ENCODE measurements around the gene MBD5.
A peak's percentile ranks its signal among the peaks of the same experiment; 100 is the strongest.

The MBD5 gene

GRCh38 chr2:148490840-148491439 lies 470.0 kb downstream of the MBD5 start:
- DNase-seq, result no peak

- DNase-seq, result no peak
These were observed 473.1 kb downstream of the MBD5 start for GRCh38 chr2:148493822-148494563.

GRCh38 chr2:148495586-148495985 lies 474.7 kb downstream of the MBD5 start:
- DNase-seq, result no peak

- no peak for DNase-seq
These were observed 480.7 kb downstream of the MBD5 start for GRCh38 chr2:148501545-148501944.

- DNase-seq, result no peak
These were observed 482.6 kb downstream of the MBD5 start for GRCh38 chr2:148503516-148503915.

GRCh38 chr2:148507970-148508369 lies 487.1 kb downstream of the MBD5 start:
- no peak for DNase-seq

- no peak for DNase-seq
These were observed 488.0 kb downstream of the MBD5 start for GRCh38 chr2:148508878-148509287.

GRCh38 chr2:148509288-148509902 lies 488.5 kb downstream of the MBD5 start:
- DNase-seq, result peak; percentile 74

- no peak for DNase-seq
These were observed 491.0 kb downstream of the MBD5 start for GRCh38 chr2:148511883-148512282.

GRCh38 chr2:148512501-148512900 lies 491.6 kb downstream of the MBD5 start:
- no peak for DNase-seq

- DNase-seq, result no peak
These were observed 492.5 kb downstream of the MBD5 start for GRCh38 chr2:148513427-148513826.

- no peak for DNase-seq
These were observed 494.2 kb downstream of the MBD5 start for GRCh38 chr2:148515120-148515519.

GRCh38 chr2:148515976-148516375 lies 495.1 kb downstream of the MBD5 start:
- DNase-seq, result no peak

GRCh38 chr2:148517296-148517695 lies 496.4 kb downstream of the MBD5 start:
- DNase-seq, result no peak

- DNase-seq, result no peak
These were observed 496.9 kb downstream of the MBD5 start for GRCh38 chr2:148517822-148518221.

GRCh38 chr2:148519013-148519412 lies 498.1 kb downstream of the MBD5 start:
- DNase-seq, result no peak

GRCh38 chr2:148521181-148521580 lies 500.3 kb downstream of the MBD5 start:
- DNase-seq, result no peak

GRCh38 chr2:148523315-148523714 lies 502.4 kb downstream of the MBD5 start:
- DNase-seq, result no peak

GRCh38 chr2:148524519-148524919 lies 503.6 kb downstream of the MBD5 start:
- no peak for DNase-seq

GRCh38 chr2:148525130-148525529 lies 504.2 kb downstream of the MBD5 start:
- no peak for DNase-seq

GRCh38 chr2:148526509-148527346 lies 505.8 kb downstream of the MBD5 start:
- no peak for DNase-seq

GRCh38 chr2:148527488-148528340 lies 506.8 kb downstream of the MBD5 start:
- no peak for DNase-seq
